Smooth muscle cell of bladder (primary cell): ENCODE data around the gene TMEM167A. TPM values are rescaled to one million over a fixed set of nuclear protein-coding genes. Genes with fewer than 3 reads are reported as not detected.

Experiments used
- total RNA-seq: library from RNA; depleted of rRNA; stranded (reverse); fragments of >200 nt; gene quantifications from 2 replicates; pipeline ENCODE4 v1.2.3, GENCODE V29; 2014

Gene TMEM167A, protein sequence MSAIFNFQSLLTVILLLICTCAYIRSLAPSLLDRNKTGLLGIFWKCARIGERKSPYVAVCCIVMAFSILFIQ
- total RNA-seq: 56.9 and 68.4 TPM in 2 replicates

DNA sequence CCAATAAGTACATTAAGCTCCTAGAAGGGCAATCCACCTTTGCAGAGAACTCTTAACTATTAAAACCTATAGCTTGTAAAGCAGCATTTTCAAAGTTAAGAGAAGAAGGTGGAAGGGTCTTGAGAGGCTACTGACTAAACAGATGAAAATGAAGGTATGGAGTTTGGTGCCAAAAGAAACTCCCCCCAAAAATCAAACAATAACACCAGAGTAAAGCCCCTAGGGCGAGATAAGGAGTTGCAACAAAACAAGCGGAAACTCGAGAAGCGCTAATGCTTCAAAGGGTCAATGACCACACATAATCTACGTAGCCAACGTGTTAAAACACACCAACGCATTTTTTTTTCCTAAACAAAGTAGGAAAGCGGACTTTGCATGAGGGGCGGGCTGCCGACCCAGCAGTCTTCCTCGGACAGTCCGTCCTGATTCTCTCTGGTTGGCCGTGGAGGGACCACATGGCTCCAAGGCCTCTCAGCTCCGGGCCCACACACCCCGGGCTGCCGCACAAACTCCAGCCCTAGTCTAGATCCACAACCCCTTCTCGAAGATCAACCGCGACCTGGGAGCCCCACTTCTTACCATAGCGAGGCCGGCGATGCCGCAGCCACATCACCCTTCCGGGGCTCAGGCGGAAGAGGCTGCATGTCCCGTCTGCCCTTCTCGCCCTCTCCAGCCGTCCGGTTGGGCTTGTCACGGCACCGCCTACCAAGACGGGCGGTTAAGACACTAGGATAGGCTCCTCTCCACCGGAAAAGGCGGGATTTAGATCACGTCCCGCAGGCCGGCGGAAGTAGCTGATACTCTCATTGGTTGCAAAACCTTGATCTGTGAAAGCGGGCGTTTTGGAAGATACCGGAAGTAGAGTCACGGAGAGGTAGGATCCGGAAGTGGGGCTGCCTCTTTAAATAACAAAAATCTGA lies at the start of gene TMEM167A, which contains the start of gene XRCC4:
Gene TMEM167A, minus strand, starts transcription at position 653 of the 920 bp plus-strand sequence. Its CDS starts 71 bp downstream, at position 582.
Gene XRCC4, plus strand, starts transcription at position 806 of the 920 bp plus-strand sequence. CDS start 27,373 bp downstream, outside the sequence.

Other genes with a start within 250 kb of the TMEM167A start
- gene XRCC4, start 153 bp upstream of the TMEM167A start, total RNA-seq: 6.3 and 6.6 TPM in 2 replicates